H9 (cell line): Measurements from ENCODE around the gene RMRP. TPM values are rescaled to one million over a fixed set of nuclear protein-coding genes. Genes with fewer than 3 reads are reported as not detected.

Experiments
- DNase-seq: peaks from one replicate; pipeline ENCODE4 v3.0.0-alpha.2; 2017
- H2AFZ ChIP-seq: one replicate; pipeline ENCODE4 v1.6.1; 2013; ENCODE audit warnings: mild to moderate bottlenecking, low read length, control low read depth, moderate library complexity
- H2AK5ac ChIP-seq: 2 replicates; pipeline ENCODE4 v1.6.1; 2013; ENCODE audit warnings: low read length, control low read depth, mixed read lengths; ENCODE audit not compliant: insufficient read length
- H2BK120ac ChIP-seq: one replicate; pipeline ENCODE4 v1.6.1; 2013; ENCODE audit warnings: low read depth, mild to moderate bottlenecking, low read length, control low read depth, inconsistent platforms; ENCODE audit not compliant: poor library complexity, severe bottlenecking
- H2BK12ac ChIP-seq: 2 replicates; pipeline ENCODE4 v1.6.1; 2013; ENCODE audit warnings: low read length, control low read depth, mixed read lengths, low read depth; ENCODE audit not compliant: insufficient read length
- H2BK15ac ChIP-seq: 2 replicates; pipeline ENCODE4 v1.6.1; 2013; ENCODE audit warnings: low read depth, low read length, control low read depth
- H2BK20ac ChIP-seq: one replicate; pipeline ENCODE4 v1.6.1; 2013; ENCODE audit warnings: low read depth, mild to moderate bottlenecking, low read length, control low read depth, inconsistent platforms; ENCODE audit not compliant: poor library complexity, severe bottlenecking
- H2BK5ac ChIP-seq: 2 replicates; pipeline ENCODE4 v1.6.1; 2013; ENCODE audit warnings: low read length, control low read depth, mixed read lengths; ENCODE audit not compliant: insufficient read length
- H3K14ac ChIP-seq: 2 replicates; pipeline ENCODE4 v1.6.1; 2013; ENCODE audit warnings: low read length, control low read depth; ENCODE audit not compliant: insufficient read depth
- H3K18ac ChIP-seq: 2 replicates; pipeline ENCODE4 v1.6.1; 2013; ENCODE audit warnings: low read depth, mild to moderate bottlenecking, mixed read lengths, low read length, control low read depth; ENCODE audit not compliant: insufficient read length
- H3K23ac ChIP-seq: 2 replicates; pipeline ENCODE4 v1.6.1; 2013; ENCODE audit warnings: low read length, control low read depth, mixed read lengths, low read depth; ENCODE audit not compliant: insufficient read length
- H3K23me2 ChIP-seq: 2 replicates; pipeline ENCODE4 v1.6.1; 2013; ENCODE audit warnings: low read depth, mild to moderate bottlenecking, mixed read lengths, low read length, control low read depth; ENCODE audit not compliant: insufficient read length, poor library complexity, severe bottlenecking
- H3K27ac ChIP-seq: 2 replicates; pipeline ENCODE4 v1.5.1; 2013; ENCODE audit warnings: low read length, control low read depth, mixed read lengths, low read depth; ENCODE audit not compliant: insufficient read length
- H3K27me3 ChIP-seq: 2 replicates; pipeline ENCODE4 v1.6.1; 2013; ENCODE audit warnings: low read length, control low read depth, inconsistent platforms; ENCODE audit not compliant: insufficient read depth
- H3K4ac ChIP-seq: 2 replicates; pipeline ENCODE4 v1.6.1; 2013; ENCODE audit warnings: low read depth, mild to moderate bottlenecking, control low read depth, inconsistent platforms, low read length, moderate library complexity
- H3K4me1 ChIP-seq: 2 replicates; pipeline ENCODE4 v1.6.1; 2013; ENCODE audit warnings: low read length, control low read depth, inconsistent platforms; ENCODE audit not compliant: insufficient read depth
- H3K4me2 ChIP-seq: 2 replicates; pipeline ENCODE4 v1.6.1; 2013; ENCODE audit warnings: low read length, control low read depth, mixed read lengths; ENCODE audit not compliant: insufficient read length, insufficient read depth
- H3K56ac ChIP-seq: 2 replicates; pipeline ENCODE4 v1.6.1; 2013; ENCODE audit warnings: low read depth, mild to moderate bottlenecking, mixed read lengths, low read length, control low read depth; ENCODE audit not compliant: insufficient read length
- H3K79me1 ChIP-seq: 2 replicates; pipeline ENCODE4 v1.6.1; 2013; ENCODE audit warnings: low read depth, mild to moderate bottlenecking, moderate library complexity, low read length, control low read depth, inconsistent platforms; ENCODE audit not compliant: insufficient read depth, poor library complexity, severe bottlenecking
- H3K79me2 ChIP-seq: 2 replicates; pipeline ENCODE4 v1.6.1; 2013; ENCODE audit warnings: low read length, control low read depth, inconsistent platforms; ENCODE audit not compliant: insufficient read depth
- H3K9ac ChIP-seq: 2 replicates; pipeline ENCODE4 v1.6.1; 2013; ENCODE audit warnings: low read length, control low read depth, mixed read lengths; ENCODE audit not compliant: insufficient read length; ENCODE audit errors: extremely low read depth
- H3K9me3 ChIP-seq: one replicate; pipeline ENCODE4 v1.6.1; 2013; ENCODE audit warnings: low read depth, low read length, inconsistent platforms; ENCODE audit not compliant: control insufficient read depth
- H3T11ph ChIP-seq: one replicate; pipeline ENCODE4 v1.6.1; 2013; ENCODE audit warnings: mild to moderate bottlenecking, low read length, control low read depth, inconsistent platforms
- H4K20me1 ChIP-seq: one replicate; pipeline ENCODE4 v1.6.1; 2013; ENCODE audit not compliant: control insufficient read depth, insufficient read length, insufficient read depth
- H4K5ac ChIP-seq: 2 replicates; pipeline ENCODE4 v1.6.1; 2013; ENCODE audit warnings: low read depth, mild to moderate bottlenecking, mixed read lengths, low read length, control low read depth; ENCODE audit not compliant: insufficient read length
- H4K8ac ChIP-seq: replicated peaks from 2 replicates; pipeline ENCODE4 v1.6.1; 2013; ENCODE audit warnings: low read length, control low read depth, mixed read lengths, low read depth; ENCODE audit not compliant: insufficient read length
- H4K91ac ChIP-seq: 2 replicates; pipeline ENCODE4 v1.6.1; 2013; ENCODE audit warnings: low read depth, mild to moderate bottlenecking, moderate library complexity, mixed read lengths, low read length, control low read depth; ENCODE audit not compliant: insufficient read length
- H3K27ac Mint-ChIP-seq, 3 experiments: 2 replicates in 2 of 3; 3 replicates in 1 of 3; pipeline ENCODE4 v1.8.0; 2020 to 2021; ENCODE audit warnings: mixed read lengths in 3 of 3, mild to moderate bottlenecking in 1 of 3, moderate library complexity in 1 of 3
- H3K27me3 Mint-ChIP-seq: 2 replicates; pipeline ENCODE4 v1.8.0; 2021; ENCODE audit warnings: low read depth, mild to moderate bottlenecking, moderate library complexity, mixed read lengths
- H3K36me3 Mint-ChIP-seq, 3 experiments: 2 replicates in 2 of 3; 3 replicates in 1 of 3; pipeline ENCODE4 v1.8.0; 2020 to 2021; ENCODE audit warnings: low read depth in 3 of 3, mixed read lengths in 3 of 3; ENCODE audit not compliant: insufficient read depth in 1 of 3
- H3K4me1 Mint-ChIP-seq, 2 experiments: 2 replicates each; pipeline ENCODE4 v1.8.0; 2020; ENCODE audit warnings: mixed read lengths in 2 of 2
- H3K4me3 Mint-ChIP-seq, 2 experiments: 2 replicates in 1 of 2; 3 replicates in 1 of 2; pipeline ENCODE4 v1.8.0; 2020 to 2021; ENCODE audit warnings: mild to moderate bottlenecking in 2 of 2, mixed read lengths in 2 of 2, moderate library complexity in 1 of 2
- H3K9me3 Mint-ChIP-seq, 2 experiments: 2 replicates in 1 of 2; 3 replicates in 1 of 2; pipeline ENCODE4 v1.8.0; 2020; ENCODE audit warnings: mild to moderate bottlenecking in 2 of 2, mixed read lengths in 2 of 2, moderate library complexity in 1 of 2
- WGBS: extraction: QIAGEN DNeasy Blood & Tissue Kit; methylation state at CpG from one replicate; pipeline ENCODE4 v1.1.7; 2013; ENCODE audit warnings: missing lambda C conversion rate, low lambda C conversion rate, mixed read lengths; ENCODE audit not compliant: insufficient read length; ENCODE audit errors: extremely low coverage; 5-methylcytosine and 5-hydroxymethylcytosine counted together
- total RNA-seq: library from RNA; stranded (reverse); gene quantifications from 2 replicates; pipeline ENCODE4 v1.2.1, GENCODE V29; 2021
- TF ChIP-seq, protein P1 (sequence below): fragments of 200-600 bp; sonication (generic); conservative IDR thresholded peaks from 3 replicates; pipeline ENCODE4 v1.8.0; 2021; ENCODE audit warnings: antibody characterized with exemption, mild to moderate bottlenecking

The RMRP gene
- total RNA-seq, 1 experiment from 2014 or later: 18,417 TPM

DNA sequence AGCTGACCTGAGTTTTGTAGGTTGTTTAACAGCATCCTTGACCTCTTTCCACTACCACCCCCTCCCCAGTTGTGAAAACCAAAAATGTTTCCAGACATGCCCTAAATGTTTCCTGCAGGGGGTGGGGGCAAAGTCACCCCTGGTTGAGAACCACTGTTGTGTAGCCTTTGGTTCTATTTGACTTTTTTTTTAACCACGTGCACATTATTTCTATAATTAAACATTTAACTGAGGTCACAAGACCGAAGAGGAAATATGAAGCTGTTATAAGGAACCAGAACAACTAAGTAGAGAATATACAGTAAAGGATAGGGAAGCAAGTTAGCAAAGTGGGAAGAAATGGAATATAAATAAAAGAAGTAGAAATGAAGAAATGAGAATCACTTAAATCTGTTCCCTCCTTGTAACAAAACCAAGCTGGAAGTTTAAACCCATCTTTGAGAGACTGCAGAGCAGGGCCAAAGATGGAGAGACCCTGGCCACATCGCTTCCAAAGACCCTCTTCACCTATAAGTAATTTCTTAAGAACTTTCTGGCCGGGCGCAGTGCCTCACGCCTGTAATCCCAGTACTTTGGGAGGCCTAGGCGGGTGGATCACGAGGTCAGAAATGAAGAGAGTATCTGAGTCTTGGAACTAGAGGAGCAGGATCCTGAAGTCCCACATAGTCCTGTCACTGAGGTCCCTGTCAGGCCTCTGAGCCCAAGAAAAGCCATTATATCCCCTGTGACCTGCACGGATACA, 21.5 kb downstream of the RMRP start:
- H3K27ac ChIP-seq: no peak overlapping the region
- no peaks in the 10 kb centered on the region for H3K79me2 ChIP-seq
- H3K9me3 ChIP-seq: no peaks in the 10 kb centered on the region
- H4K91ac ChIP-seq: no peak overlapping the region
- H3K4me3 Mint-ChIP-seq: no peak overlapping the region
- no peak overlapping the region for H3K18ac ChIP-seq
- no peak overlapping the region for H2BK5ac ChIP-seq
- H2AK5ac ChIP-seq: no peak overlapping the region
- H4K20me1 ChIP-seq: no peaks in the 10 kb centered on the region
- H3K23ac ChIP-seq: no peak overlapping the region
- no peaks in the 10 kb centered on the region for H3K4me1 Mint-ChIP-seq
- no peak overlapping the region for H2BK15ac ChIP-seq
- no peak overlapping the region for H2BK120ac ChIP-seq
- no peak overlapping the region for H3K27ac Mint-ChIP-seq
- no peaks in the 10 kb centered on the region for H3K23me2 ChIP-seq
- H4K5ac ChIP-seq: no peak overlapping the region
- H2AFZ ChIP-seq: no peak overlapping the region
- H3K27me3 ChIP-seq: no peaks in the 10 kb centered on the region
- H3K9me3 Mint-ChIP-seq: peaks cover 4 to 11% of the 10 kb centered on the region in 2 experiments; a peak in 4 of 5 replicates
- H3K14ac ChIP-seq: no peak overlapping the region
- no peak overlapping the region for H4K8ac ChIP-seq
- no peak overlapping the region for H3K56ac ChIP-seq
- DNase-seq: no peak
- TF ChIP-seq, protein P1, sequence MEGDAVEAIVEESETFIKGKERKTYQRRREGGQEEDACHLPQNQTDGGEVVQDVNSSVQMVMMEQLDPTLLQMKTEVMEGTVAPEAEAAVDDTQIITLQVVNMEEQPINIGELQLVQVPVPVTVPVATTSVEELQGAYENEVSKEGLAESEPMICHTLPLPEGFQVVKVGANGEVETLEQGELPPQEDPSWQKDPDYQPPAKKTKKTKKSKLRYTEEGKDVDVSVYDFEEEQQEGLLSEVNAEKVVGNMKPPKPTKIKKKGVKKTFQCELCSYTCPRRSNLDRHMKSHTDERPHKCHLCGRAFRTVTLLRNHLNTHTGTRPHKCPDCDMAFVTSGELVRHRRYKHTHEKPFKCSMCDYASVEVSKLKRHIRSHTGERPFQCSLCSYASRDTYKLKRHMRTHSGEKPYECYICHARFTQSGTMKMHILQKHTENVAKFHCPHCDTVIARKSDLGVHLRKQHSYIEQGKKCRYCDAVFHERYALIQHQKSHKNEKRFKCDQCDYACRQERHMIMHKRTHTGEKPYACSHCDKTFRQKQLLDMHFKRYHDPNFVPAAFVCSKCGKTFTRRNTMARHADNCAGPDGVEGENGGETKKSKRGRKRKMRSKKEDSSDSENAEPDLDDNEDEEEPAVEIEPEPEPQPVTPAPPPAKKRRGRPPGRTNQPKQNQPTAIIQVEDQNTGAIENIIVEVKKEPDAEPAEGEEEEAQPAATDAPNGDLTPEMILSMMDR: no peak
- no CpG with 5 or more reads among the region's 9 CpGs for WGBS
- peaks cover 8 to 12% (median 9%) of the 10 kb centered on the region in 3 experiments for H3K36me3 Mint-ChIP-seq
- H3K4ac ChIP-seq: no peak overlapping the region
- no peak overlapping the region for H2BK20ac ChIP-seq
- H3K27me3 Mint-ChIP-seq: peaks cover 10% of the 10 kb centered on the region
- H2BK12ac ChIP-seq: no peak overlapping the region
- H3K4me2 ChIP-seq: no peak overlapping the region
- H3K79me1 ChIP-seq: no peaks in the 10 kb centered on the region
- no peak overlapping the region for H3K9ac ChIP-seq
- H3T11ph ChIP-seq: no peak overlapping the region
- H3K4me1 ChIP-seq: no peaks in the 10 kb centered on the region
